ENCODE data around the gene FBXO31.

- TF ChIP-seq, protein P1, sequence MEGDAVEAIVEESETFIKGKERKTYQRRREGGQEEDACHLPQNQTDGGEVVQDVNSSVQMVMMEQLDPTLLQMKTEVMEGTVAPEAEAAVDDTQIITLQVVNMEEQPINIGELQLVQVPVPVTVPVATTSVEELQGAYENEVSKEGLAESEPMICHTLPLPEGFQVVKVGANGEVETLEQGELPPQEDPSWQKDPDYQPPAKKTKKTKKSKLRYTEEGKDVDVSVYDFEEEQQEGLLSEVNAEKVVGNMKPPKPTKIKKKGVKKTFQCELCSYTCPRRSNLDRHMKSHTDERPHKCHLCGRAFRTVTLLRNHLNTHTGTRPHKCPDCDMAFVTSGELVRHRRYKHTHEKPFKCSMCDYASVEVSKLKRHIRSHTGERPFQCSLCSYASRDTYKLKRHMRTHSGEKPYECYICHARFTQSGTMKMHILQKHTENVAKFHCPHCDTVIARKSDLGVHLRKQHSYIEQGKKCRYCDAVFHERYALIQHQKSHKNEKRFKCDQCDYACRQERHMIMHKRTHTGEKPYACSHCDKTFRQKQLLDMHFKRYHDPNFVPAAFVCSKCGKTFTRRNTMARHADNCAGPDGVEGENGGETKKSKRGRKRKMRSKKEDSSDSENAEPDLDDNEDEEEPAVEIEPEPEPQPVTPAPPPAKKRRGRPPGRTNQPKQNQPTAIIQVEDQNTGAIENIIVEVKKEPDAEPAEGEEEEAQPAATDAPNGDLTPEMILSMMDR (IDR thresholded peaks at IDR 0.05; ENCODE audit: borderline replicate concordance, extremely low read depth, low read length, poor library complexity, severe bottlenecking): no peak
- TF ChIP-seq EZH2 (IDR thresholded peaks at IDR 0.05; ENCODE audit: borderline replicate concordance, low read depth, low read length, severe bottlenecking): no peak
Measured at GRCh38 chr16:87404764-87405625, 21.4 kb upstream of the FBXO31 start.
